Stimulated activated CD4-positive, alpha-beta T cell treated with anti-CD3 and anti-CD28 coated beads, Interleukin-4, amount 100 ng/mL, for 1 hour (primary cell): ENCODE results near the gene SACS.
A peak's percentile ranks its signal among the peaks of the same experiment; 100 is the strongest.

Experiments used
- DNase-seq: peaks from one replicate; pipeline ENCODE4 v3.0.0-alpha.2; 2020

Gene SACS

GRCh38 chr13:23433171-23434153, at the start of gene SACS:
SACS (minus strand) TSS chr13:23433702; CDS start chr13:23411239, 22,463 bp downstream.
- no peak for DNase-seq

GRCh38 chr13:23480324-23480723, 46.8 kb upstream of the SACS start:
- no peak for DNase-seq

GRCh38 chr13:23477101-23477500, 43.6 kb upstream of the SACS start:
- no peak for DNase-seq

- DNase-seq: no peak
These were observed 39.7 kb upstream of the SACS start for GRCh38 chr13:23473221-23473620.

GRCh38 chr13:23472189-23472588, 38.7 kb upstream of the SACS start:
- no peak for DNase-seq

- no peak for DNase-seq
These were observed 37.5 kb upstream of the SACS start for GRCh38 chr13:23470790-23471614.

GRCh38 chr13:23469951-23470421, 36.5 kb upstream of the SACS start:
- no peak for DNase-seq

GRCh38 chr13:23468811-23469210, 35.3 kb upstream of the SACS start:
- no peak for DNase-seq

- DNase-seq: no peak
These were observed 34.4 kb upstream of the SACS start for GRCh38 chr13:23467932-23468278.

GRCh38 chr13:23467048-23467931, 33.8 kb upstream of the SACS start:
- DNase-seq: no peak

GRCh38 chr13:23466144-23467002, 32.9 kb upstream of the SACS start:
- peak; percentile 62 for DNase-seq

- DNase-seq: no peak
These were observed 30.2 kb upstream of the SACS start for GRCh38 chr13:23463661-23464060.

GRCh38 chr13:23462815-23463559, 29.5 kb upstream of the SACS start:
- DNase-seq: no peak

GRCh38 chr13:23461544-23461943, 28.0 kb upstream of the SACS start:
- DNase-seq: no peak

GRCh38 chr13:23460921-23461320, 27.4 kb upstream of the SACS start:
- no peak for DNase-seq

GRCh38 chr13:23460309-23460708, 26.8 kb upstream of the SACS start:
- no peak for DNase-seq

GRCh38 chr13:23458989-23459388, 25.5 kb upstream of the SACS start:
- no peak for DNase-seq

GRCh38 chr13:23456437-23457210, 23.1 kb upstream of the SACS start:
- DNase-seq: no peak

- no peak for DNase-seq
These were observed 22.1 kb upstream of the SACS start for GRCh38 chr13:23455401-23456185.
